Breast epithelium (tissue), 3 donors: ENCODE measurements around the gene FJX1.

Experiments
- POLR2A ChIP-seq: fragments of 450-650 bp; IDR thresholded peaks from one replicate; pipeline ENCODE4 v1.6.1; 2016; ENCODE audit warnings: antibody characterized with exemption, mild to moderate bottlenecking, moderate library complexity
- POLR2AphosphoS5 ChIP-seq, 3 donors: sonication (generic); formaldehyde crosslinking; IDR thresholded peaks; one replicate each; pipeline ENCODE4 v1.6.1; 2017; ENCODE audit warnings: antibody characterized with exemption in 3 of 3
- TF ChIP-seq, protein P1 (sequence below), 3 donors: fragments of 450-650 bp; IDR thresholded peaks; one replicate each; pipeline ENCODE4 v1.5.1; 2016 to 2017; ENCODE audit warnings: antibody characterized with exemption in 3 of 3, mild to moderate bottlenecking in 3 of 3, moderate library complexity in 3 of 3

DNA sequence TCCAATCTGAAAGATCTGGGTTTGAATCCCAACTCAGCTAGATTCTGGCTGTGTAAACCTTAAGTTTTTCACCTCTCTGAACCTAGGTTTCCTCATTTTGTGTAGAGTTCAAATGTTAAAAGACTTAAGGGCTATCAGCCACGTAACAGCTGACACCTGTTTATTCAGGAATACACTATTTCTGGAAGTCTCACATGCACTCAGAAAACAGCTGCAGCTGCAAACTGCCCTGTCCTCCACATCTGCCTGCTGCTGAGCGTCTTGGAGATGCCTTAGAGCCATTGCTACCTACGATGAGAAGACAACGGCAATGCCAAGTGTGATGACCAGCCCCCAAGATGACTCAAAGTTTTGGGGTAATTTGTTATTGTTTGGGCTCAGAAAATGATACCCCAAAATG is 37.6 kb downstream of the FJX1 start:
- TF ChIP-seq, protein P1, sequence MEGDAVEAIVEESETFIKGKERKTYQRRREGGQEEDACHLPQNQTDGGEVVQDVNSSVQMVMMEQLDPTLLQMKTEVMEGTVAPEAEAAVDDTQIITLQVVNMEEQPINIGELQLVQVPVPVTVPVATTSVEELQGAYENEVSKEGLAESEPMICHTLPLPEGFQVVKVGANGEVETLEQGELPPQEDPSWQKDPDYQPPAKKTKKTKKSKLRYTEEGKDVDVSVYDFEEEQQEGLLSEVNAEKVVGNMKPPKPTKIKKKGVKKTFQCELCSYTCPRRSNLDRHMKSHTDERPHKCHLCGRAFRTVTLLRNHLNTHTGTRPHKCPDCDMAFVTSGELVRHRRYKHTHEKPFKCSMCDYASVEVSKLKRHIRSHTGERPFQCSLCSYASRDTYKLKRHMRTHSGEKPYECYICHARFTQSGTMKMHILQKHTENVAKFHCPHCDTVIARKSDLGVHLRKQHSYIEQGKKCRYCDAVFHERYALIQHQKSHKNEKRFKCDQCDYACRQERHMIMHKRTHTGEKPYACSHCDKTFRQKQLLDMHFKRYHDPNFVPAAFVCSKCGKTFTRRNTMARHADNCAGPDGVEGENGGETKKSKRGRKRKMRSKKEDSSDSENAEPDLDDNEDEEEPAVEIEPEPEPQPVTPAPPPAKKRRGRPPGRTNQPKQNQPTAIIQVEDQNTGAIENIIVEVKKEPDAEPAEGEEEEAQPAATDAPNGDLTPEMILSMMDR (IDR thresholded peaks at IDR 0.05) = no peak
- TF ChIP-seq POLR2A = no peak
- no peak for TF ChIP-seq POLR2AphosphoS5 (IDR thresholded peaks at IDR 0.05)
